GM12878 (cell line): ENCODE results near the gene MRPL28. TPM values are rescaled to one million over a fixed set of nuclear protein-coding genes. Genes with fewer than 3 reads are reported as not detected.
A peak's percentile ranks its signal among the peaks of the same experiment; 100 is the strongest.

Source experiments
- CREB1 ChIP-seq: IDR thresholded peaks from 2 replicates; pipeline ENCODE4 v1.6.1; 2012; ENCODE audit warnings: low read depth, mild to moderate bottlenecking, inconsistent platforms
- ETV6 ChIP-seq, 2 experiments: fragments of 450-650 bp in 1 of 2; IDR thresholded peaks in 1 of 2; conservative IDR thresholded peaks in 1 of 2; 2 replicates each; pipeline ENCODE4 v1.6.1; 2014; ENCODE audit warnings: antibody characterized with exemption in 1 of 2, borderline replicate concordance in 1 of 2, low read depth in 1 of 2, mild to moderate bottlenecking in 1 of 2, moderate library complexity in 1 of 2
- GABPA ChIP-seq: IDR thresholded peaks from 2 replicates; pipeline ENCODE4 v1.6.1; 2014; ENCODE audit warnings: antibody characterized with exemption, low read depth, mild to moderate bottlenecking, inconsistent platforms
- HSF1 ChIP-seq: fragments of 150-350 bp; IDR thresholded peaks from 2 replicates; pipeline ENCODE4 v1.6.1; 2014; ENCODE audit warnings: mild to moderate bottlenecking, low read depth, low read length
- IRF4 ChIP-seq: IDR thresholded peaks from 2 replicates; pipeline ENCODE4 v1.6.1; 2011; ENCODE audit warnings: low read depth, low read length
- JUNB ChIP-seq: IDR thresholded peaks from 2 replicates; pipeline ENCODE4 v1.6.1; 2016; ENCODE audit warnings: antibody characterized with exemption, mild to moderate bottlenecking
- JUND ChIP-seq: IDR thresholded peaks from 2 replicates; pipeline ENCODE4 v1.6.1; 2012; ENCODE audit warnings: low read depth, mild to moderate bottlenecking, low read length, improper control_type of control experiment, moderate library complexity
- KAT2A ChIP-seq: conservative IDR thresholded peaks from 2 replicates; pipeline ENCODE4 v1.6.1; 2011; ENCODE audit warnings: low read depth, low read length; ENCODE audit not compliant: control insufficient read depth
- MEF2B ChIP-seq: fragments of 450-650 bp; IDR thresholded peaks from 2 replicates; pipeline ENCODE4 v1.6.1; 2018; ENCODE audit warnings: mild to moderate bottlenecking, moderate library complexity; ENCODE audit not compliant: partially characterized antibody, poor library complexity, severe bottlenecking
- PKNOX1 ChIP-seq: fragments of 450-650 bp; IDR thresholded peaks from 2 replicates; pipeline ENCODE4 v1.6.1; 2016; ENCODE audit warnings: mild to moderate bottlenecking
- POLR2AphosphoS5 ChIP-seq: IDR thresholded peaks from 2 replicates; pipeline ENCODE4 v1.6.1; 2011; ENCODE audit warnings: mild to moderate bottlenecking, low read length, inconsistent platforms
- RAD21 ChIP-seq: IDR thresholded peaks from 2 replicates; pipeline ENCODE4 v1.6.1; 2011; ENCODE audit warnings: mild to moderate bottlenecking, low read depth, low read length, moderate library complexity; ENCODE audit not compliant: insufficient read depth
- RBBP5 ChIP-seq: fragments of 200-600 bp; sonication (generic); conservative IDR thresholded peaks from 2 replicates; pipeline ENCODE4 v1.6.1; 2016
- SP1 ChIP-seq: IDR thresholded peaks from one replicate; pipeline ENCODE4 v1.6.1; 2011; ENCODE audit warnings: low read depth, low read length
- TARDBP ChIP-seq: IDR thresholded peaks from 2 replicates; pipeline ENCODE4 v1.6.1; 2016; ENCODE audit warnings: borderline replicate concordance
- ZBTB4 ChIP-seq: fragments of 450-650 bp; formaldehyde crosslinking; IDR thresholded peaks from 2 replicates; pipeline ENCODE4 v1.4.0; 2022; ENCODE audit warnings: mild to moderate bottlenecking, moderate library complexity
- ZNF217 ChIP-seq: fragments of 450-650 bp; IDR thresholded peaks from 2 replicates; pipeline ENCODE4 v1.6.1; 2017; ENCODE audit warnings: antibody characterized with exemption, mild to moderate bottlenecking
- ZNF24 ChIP-seq: fragments of 450-650 bp; IDR thresholded peaks from 2 replicates; pipeline ENCODE4 v1.6.1; 2017; ENCODE audit warnings: antibody characterized with exemption, mild to moderate bottlenecking
- polyA plus RNA-seq, 11 experiments: library from polyadenylated mRNA; depleted of rRNA in 4 of 11; unstranded in 6 of 11; stranded (reverse) in 5 of 11; fragments of >200 nt; fragmentation: Nextera tagmentation in 4 of 11; fragmentation: Illumina TruSeq in 1 of 11; extraction: Ambion mirVana in 4 of 11; extraction: Trizol in 1 of 11; gene quantifications; 1 replicate in 1 of 11; 2 replicates in 10 of 11; pipeline versions ENCODE4 v1.2.1 to v1.2.3, GENCODE V29; 2011 to 2016; ENCODE audit warnings: inconsistent platforms in 2 of 11, missing spikeins in 2 of 11, low read depth in 1 of 11
- total RNA-seq, 4 experiments: library from RNA; depleted of rRNA in 3 of 4; stranded (reverse); fragments of >200 nt in 3 of 4; fragmentation: Illumina TruSeq in 1 of 4; extraction: Trizol in 1 of 4; gene quantifications; 2 replicates each; pipeline versions ENCODE4 v1.2.1 to v1.2.3, GENCODE V29; 2013 to 2021
- TF ChIP-seq, protein P1 (sequence below): fragments of 450-650 bp; IDR thresholded peaks from 2 replicates; pipeline ENCODE4 v1.6.1; 2016; ENCODE audit warnings: mild to moderate bottlenecking
- TF ChIP-seq, protein P2 (sequence below): fragments of 450-650 bp; IDR thresholded peaks from 2 replicates; pipeline ENCODE4 v1.6.1; 2018; ENCODE audit warnings: borderline replicate concordance, mild to moderate bottlenecking; ENCODE audit not compliant: partially characterized antibody

Gene MRPL28
- total and polyA plus RNA-seq, 10 of the 15 experiments (the other 5 are each of a cell fraction or from before 2014, with no cell fraction given): 1.6 to 185 (median 110) TPM

DNA sequence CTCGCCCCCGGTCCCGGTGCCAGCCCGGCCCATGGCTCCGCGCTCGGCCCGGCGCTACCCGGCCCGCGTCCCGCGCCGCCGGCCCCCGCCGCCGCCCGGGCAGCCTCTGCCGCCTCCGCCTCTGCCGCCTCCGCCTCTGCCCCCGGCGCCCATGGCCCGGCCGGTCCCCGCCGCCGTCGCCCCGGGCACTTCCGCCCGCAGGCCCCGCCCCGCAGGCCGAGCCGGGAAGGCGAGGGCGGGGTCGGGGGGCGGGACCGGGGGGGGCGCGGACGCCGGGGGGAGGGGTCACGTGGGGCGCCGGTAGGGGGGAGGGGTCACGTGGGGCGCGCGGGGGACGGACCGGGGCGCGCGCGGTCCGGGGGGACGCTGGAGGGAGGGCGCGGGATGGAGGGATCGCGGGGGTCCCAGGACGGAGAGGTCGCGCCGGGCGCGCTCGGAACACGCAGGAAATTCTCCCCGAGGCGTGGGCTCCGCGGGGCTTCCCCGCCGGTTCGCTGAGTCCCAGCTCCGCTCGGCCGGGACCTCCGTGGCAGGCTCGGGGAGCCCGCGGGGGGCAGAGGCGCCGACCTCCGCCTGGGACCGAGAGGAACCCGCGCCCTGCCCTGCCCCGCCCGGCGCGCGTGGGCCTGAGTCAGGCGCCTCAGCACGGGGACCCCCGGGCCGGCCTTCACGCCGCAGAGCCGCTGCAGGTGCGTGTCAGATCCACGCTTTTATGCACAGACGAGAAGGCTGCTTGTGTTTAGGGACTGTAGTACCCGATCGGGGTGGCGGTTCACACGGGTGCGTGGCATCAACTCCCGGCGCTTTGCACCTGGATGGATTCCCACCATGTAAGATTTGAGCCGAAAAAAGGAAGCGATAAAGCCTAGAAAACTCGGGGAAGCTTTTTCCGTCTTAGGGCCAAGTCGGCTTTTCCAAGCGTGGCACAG is 11.7 kb upstream of the MRPL28 start, which contains the start of gene PGAP6 (continued):
- no peak for TF ChIP-seq ZBTB4
- no peak for TF ChIP-seq RBBP5
- no peak for TF ChIP-seq RAD21
- TF ChIP-seq, protein P1, sequence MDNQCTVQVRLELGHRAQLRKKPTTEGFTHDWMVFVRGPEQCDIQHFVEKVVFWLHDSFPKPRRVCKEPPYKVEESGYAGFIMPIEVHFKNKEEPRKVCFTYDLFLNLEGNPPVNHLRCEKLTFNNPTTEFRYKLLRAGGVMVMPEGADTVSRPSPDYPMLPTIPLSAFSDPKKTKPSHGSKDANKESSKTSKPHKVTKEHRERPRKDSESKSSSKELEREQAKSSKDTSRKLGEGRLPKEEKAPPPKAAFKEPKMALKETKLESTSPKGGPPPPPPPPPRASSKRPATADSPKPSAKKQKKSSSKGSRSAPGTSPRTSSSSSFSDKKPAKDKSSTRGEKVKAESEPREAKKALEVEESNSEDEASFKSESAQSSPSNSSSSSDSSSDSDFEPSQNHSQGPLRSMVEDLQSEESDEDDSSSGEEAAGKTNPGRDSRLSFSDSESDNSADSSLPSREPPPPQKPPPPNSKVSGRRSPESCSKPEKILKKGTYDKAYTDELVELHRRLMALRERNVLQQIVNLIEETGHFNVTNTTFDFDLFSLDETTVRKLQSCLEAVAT: no peak
- TF ChIP-seq SP1: no peak
- no peak for TF ChIP-seq HSF1
- no peak for TF ChIP-seq MEF2B
- TF ChIP-seq KAT2A: no peak
- TF ChIP-seq JUND: no peak
- no peak for TF ChIP-seq JUNB
- no peak for TF ChIP-seq CREB1
- TF ChIP-seq, protein P2, sequence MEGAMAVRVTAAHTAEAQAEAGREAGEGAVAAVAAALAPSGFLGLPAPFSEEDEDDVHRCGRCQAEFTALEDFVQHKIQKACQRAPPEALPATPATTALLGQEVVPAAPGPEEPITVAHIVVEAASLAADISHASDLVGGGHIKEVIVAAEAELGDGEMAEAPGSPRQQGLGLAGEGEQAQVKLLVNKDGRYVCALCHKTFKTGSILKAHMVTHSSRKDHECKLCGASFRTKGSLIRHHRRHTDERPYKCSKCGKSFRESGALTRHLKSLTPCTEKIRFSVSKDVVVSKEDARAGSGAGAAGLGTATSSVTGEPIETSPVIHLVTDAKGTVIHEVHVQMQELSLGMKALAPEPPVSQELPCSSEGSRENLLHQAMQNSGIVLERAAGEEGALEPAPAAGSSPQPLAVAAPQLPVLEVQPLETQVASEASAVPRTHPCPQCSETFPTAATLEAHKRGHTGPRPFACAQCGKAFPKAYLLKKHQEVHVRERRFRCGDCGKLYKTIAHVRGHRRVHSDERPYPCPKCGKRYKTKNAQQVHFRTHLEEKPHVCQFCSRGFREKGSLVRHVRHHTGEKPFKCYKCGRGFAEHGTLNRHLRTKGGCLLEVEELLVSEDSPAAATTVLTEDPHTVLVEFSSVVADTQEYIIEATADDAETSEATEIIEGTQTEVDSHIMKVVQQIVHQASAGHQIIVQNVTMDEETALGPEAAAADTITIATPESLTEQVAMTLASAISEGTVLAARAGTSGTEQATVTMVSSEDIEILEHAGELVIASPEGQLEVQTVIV: no peak
- no peak; the same call in 1 of the 2 replicates for TF ChIP-seq POLR2AphosphoS5
- TF ChIP-seq IRF4: no peak
- TF ChIP-seq ETV6 (conservative IDR thresholded peaks at IDR 0.05 in 1 of 2, IDR thresholded peaks at IDR 0.05 in 1 of 2; ENCODE audit: borderline replicate concordance in 1 of 2, low read depth in 1 of 2): no peak
- TF ChIP-seq ZNF217: peak; percentile 56; the same call in 1 of the 2 replicates
- no peak for TF ChIP-seq PKNOX1
- no peak for TF ChIP-seq ZNF24
- TF ChIP-seq GABPA: no peak
- no peak for TF ChIP-seq TARDBP
